Ovary (tissue), 9 donors: ENCODE results near the gene KLHL17. TPM values are rescaled to one million over a fixed set of nuclear protein-coding genes. Genes with fewer than 3 reads are reported as not detected.
"Not testable (repeated sequence)": the region's sequence is repeated elsewhere in the genome, so short reads cannot be mapped to it uniquely, and the experiment has no call there.

Experiments
- DNase-seq, 5 donors: peaks; one replicate each; pipeline ENCODE4 v3.0.0-alpha.2; 2019 to 2020
- H3K27ac ChIP-seq, 2 donors: fragments of 200-600 bp; one replicate each; pipeline versions ENCODE4 v1.5.1 to v1.8.0; 2019 to 2022
- H3K27me3 ChIP-seq: fragments of 200-600 bp; one replicate; pipeline ENCODE4 v1.8.0; 2022
- H3K36me3 ChIP-seq: fragments of 200-600 bp; sonication (generic); one replicate; pipeline ENCODE4 v1.5.1; 2019
- H3K4me1 ChIP-seq: one replicate; pipeline ENCODE4 v1.8.1; 2013; ENCODE audit warnings: mild to moderate bottlenecking, moderate library complexity; ENCODE audit not compliant: insufficient read depth
- H3K4me3 ChIP-seq: fragments of 200-600 bp; sonication (generic); one replicate; pipeline ENCODE4 v1.5.1; 2017
- H3K9me3 ChIP-seq, 2 donors: fragments of 200-600 bp in 1 of 2; sonication (generic) in 1 of 2; one replicate each; pipeline versions ENCODE4 v1.5.1 to v1.8.1; 2013 to 2019; ENCODE audit warnings: mild to moderate bottlenecking in 1 of 2, moderate library complexity in 1 of 2
- CTCF ChIP-seq, 3 donors: fragments of 450-650 bp in 2 of 3; fragments of 200-600 bp in 1 of 3; IDR thresholded peaks; one replicate each; pipeline versions ENCODE4 v1.5.1 to v1.8.0; 2016 to 2022; ENCODE audit warnings: antibody characterized with exemption in 3 of 3, mild to moderate bottlenecking in 1 of 3
- EP300 ChIP-seq: sonication (generic); formaldehyde crosslinking; IDR thresholded peaks from one replicate; pipeline ENCODE4 v1.6.1; 2017; ENCODE audit warnings: antibody characterized with exemption
- POLR2A ChIP-seq: fragments of 450-650 bp; IDR thresholded peaks from one replicate; pipeline ENCODE4 v1.6.1; 2017; ENCODE audit warnings: antibody characterized with exemption, mild to moderate bottlenecking, moderate library complexity
- WGBS, 3 donors: extraction: QIAGEN DNeasy Blood & Tissue Kit in 1 of 3; methylation state at CpG; one replicate each; pipeline versions ENCODE4 v1.1.5 to v1.1.7; 2013 to 2017; 5-methylcytosine and 5-hydroxymethylcytosine counted together
- intact Hi-C, 4 donors: fragments of 100-400 bp; cut with DNase I; formaldehyde crosslinking; loops; one replicate each; pipeline versions ENCODE4 v1.11.0 to v1.15.1; 2022 to 2023
- polyA plus RNA-seq, 2 donors: library from polyadenylated mRNA; stranded (reverse); fragments of 200-250 nt in 1 of 2; fragments of 350-450 nt in 1 of 2; fragmentation: Illumina TruSeq in 1 of 2; extraction: RNeasy Lipid Tissue Mini Kit (QIAGEN cat#74804) in 1 of 2; gene quantifications; one replicate each; pipeline ENCODE4 v1.2.3, GENCODE V29; 2013 to 2014
- total RNA-seq, 7 donors: library from RNA; depleted of rRNA in 2 of 7; stranded (reverse); fragments of >200 nt in 2 of 7; fragmentation: NEBNext Ultra II Directional in 3 of 7; extraction: Animal tissue kit (Norgen Biotek cat#: 25700) in 3 of 7; gene quantifications; one replicate each; pipeline versions ENCODE4 v1.1.0 to v1.2.4, GENCODE V29; 2016 to 2023
- donor health status: DM: no; HTN: no; CAD: no; lungs with moderate emphysema.
- donor health status: DM: no; HTN: no; CAD: no.
- donor health status: Bipolar disorder and iron deficiency.
- donor health status: DM: yes; HTN: yes; CAD: no.
- donor health status: DM: no; HTN: no; CAD: no.
- donor health status: DM: yes; HTN: yes; CAD: no.

The KLHL17 gene
- total and polyA plus RNA-seq, 9 donors, result 0.13 to 6.7 (median 2.1) TPM

DNA sequence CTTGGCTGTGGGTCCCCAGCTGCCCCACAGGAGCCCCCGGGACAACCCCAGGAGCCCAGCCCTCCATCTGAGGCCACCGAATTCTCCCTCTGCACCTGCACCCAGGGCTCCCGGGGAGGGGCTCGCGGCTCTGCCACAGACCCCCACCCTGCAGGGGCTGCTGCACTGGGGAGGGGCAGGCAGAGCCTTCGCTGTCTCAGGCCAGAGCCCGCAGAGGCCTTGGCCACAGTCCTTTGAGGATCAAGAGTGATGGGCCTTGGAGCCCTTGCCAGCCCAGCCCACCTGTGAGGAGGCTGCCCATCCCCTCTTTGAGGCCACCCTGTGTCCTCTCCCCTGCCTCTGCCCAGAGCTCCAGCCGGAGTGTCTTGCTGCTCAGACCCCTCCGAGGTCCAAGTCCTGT, 15.0 kb downstream of the KLHL17 start:
- no peak overlapping the region for H3K27ac ChIP-seq
- DNase-seq, result peak in 2 of 5 donors; percentile 15 to 34
- no peak for TF ChIP-seq EP300
- no peak for TF ChIP-seq CTCF (IDR thresholded peaks at IDR 0.05)
- TF ChIP-seq POLR2A, result no peak
- WGBS, 3 donors, result 48 to 61% (median 51%) methylated on average over 9 of the region's 9 CpGs
- intact Hi-C loops, result no loop called here
- peaks cover 2% of the 10 kb centered on the region for H3K4me1 ChIP-seq
- no peaks in the 10 kb centered on the region for H3K36me3 ChIP-seq
- H3K27me3 ChIP-seq, result no peaks in the 10 kb centered on the region
- H3K9me3 ChIP-seq, result no peaks in the 10 kb centered on the region
- H3K4me3 ChIP-seq, result no peak overlapping the region

DNA sequence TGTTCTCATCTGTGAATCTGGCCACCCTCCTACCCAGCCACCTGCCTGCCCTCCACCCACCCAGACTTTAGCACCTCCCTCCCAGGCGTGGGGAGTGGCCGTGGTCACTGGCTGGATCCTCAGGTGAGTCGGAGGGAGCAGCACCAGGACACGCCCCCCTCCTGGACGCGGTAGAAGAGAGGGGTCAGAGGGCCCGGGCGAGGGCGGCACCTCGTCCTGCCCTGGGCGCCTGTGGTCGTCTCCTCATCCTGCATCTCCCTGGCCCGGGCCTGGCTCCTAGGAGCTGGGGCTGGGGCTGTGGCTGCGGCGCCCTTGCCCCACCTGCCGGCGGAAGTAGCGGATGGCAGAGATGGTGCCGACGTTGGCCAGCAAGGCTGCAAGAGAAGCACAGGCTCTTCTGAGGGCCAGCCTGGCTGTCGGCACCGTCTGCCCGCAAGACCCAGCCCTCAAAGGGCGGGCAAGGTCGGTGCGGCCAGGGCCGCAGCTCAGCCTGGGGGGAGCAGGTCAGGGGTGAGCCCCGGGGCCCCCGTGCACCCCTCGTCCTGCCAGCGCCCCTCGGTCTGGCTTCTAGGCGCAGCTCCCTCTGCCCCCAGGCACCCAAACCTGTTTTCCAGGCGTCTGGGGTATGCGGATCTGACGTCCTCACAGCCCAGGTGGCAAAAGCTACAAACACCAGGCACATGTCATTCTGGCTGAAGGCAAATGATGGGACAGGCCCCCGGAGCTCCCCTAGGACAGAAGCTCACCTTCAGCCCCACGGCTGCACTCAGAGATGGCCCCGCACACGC, 15.7 kb downstream of the KLHL17 start:
- H3K36me3 ChIP-seq, result no peaks in the 10 kb centered on the region
- H3K27ac ChIP-seq, result no peak overlapping the region
- peak in 2 of 5 donors; percentile 24 to 71 for DNase-seq
- no peak for TF ChIP-seq POLR2A
- TF ChIP-seq CTCF (IDR thresholded peaks at IDR 0.05), result peak in 1 of 3 donors; percentile 21
- 2 to 8% (median 4%) methylated on average over 30 to 40 of the region's 40 CpGs for WGBS, 3 donors
- H3K4me3 ChIP-seq, result peak overlapping the region; percentile 32
- peaks cover 2% of the 10 kb centered on the region for H3K4me1 ChIP-seq
- intact Hi-C loops, result no loop called here
- H3K27me3 ChIP-seq, result no peaks in the 10 kb centered on the region
- no peaks in the 10 kb centered on the region for H3K9me3 ChIP-seq

DNA sequence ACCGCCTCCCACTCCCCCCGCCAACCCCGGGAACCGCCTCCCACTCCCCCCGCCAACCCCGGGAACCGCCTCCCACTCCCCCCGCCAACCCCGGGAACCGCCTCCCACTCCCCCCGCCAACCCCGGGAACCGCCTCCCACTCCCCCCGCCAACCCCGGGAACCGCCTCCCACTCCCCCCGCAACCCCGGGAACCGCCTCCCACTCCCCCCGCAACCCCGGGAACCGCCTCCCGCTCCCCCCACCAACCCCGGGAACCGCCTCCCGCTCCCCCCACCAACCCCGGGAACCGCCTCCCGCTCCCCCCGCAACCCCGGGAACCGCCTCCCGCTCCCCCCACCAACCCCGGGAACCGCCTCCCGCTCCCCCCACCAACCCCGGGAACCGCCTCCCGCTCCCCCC, 16.4 kb downstream of the KLHL17 start:
- intact Hi-C loops, H3K27me3 ChIP-seq, H3K4me3 ChIP-seq, H3K27ac ChIP-seq, H3K4me1 ChIP-seq, H3K9me3 ChIP-seq, H3K36me3 ChIP-seq: not testable (repeated sequence)
- DNase-seq, result peak in 2 of 5 donors; percentile 32 to 46
- WGBS, 3 donors, result 55% methylated on average over 14 of the region's 39 CpGs; no CpG with 5 or more reads in 2 of the 3 donors

GRCh38 chr1:978069-978834, 17.9 kb downstream of the KLHL17 start:
- intact Hi-C loops, result no loop called here
- peak in 2 of 5 donors; percentile 16 to 33 for DNase-seq
- Histone ChIP-seq H3K27ac (no peak overlapping the region), H3K4me3 (no peak overlapping the region), H3K4me1 (peaks cover 2% of the 10 kb centered on the region), H3K27me3 (no peaks in the 10 kb centered on the region), H3K36me3 (no peaks in the 10 kb centered on the region), H3K9me3 (no peaks in the 10 kb centered on the region)
- 84 to 89% (median 85%) methylated on average over 31 to 44 of the region's 44 CpGs for WGBS, 3 donors
- no peak for TF ChIP-seq CTCF (IDR thresholded peaks at IDR 0.05)
- TF ChIP-seq EP300, result no peak
- no peak for TF ChIP-seq POLR2A
